ENCODE data around the gene VASN.

The VASN gene

GRCh38 chr16:4404967-4405696 lies 33.5 kb downstream of the VASN start:
- no peak for DNase-seq

- DNase-seq: no peak
Measured at GRCh38 chr16:4407543-4408322, 36.1 kb downstream of the VASN start.

DNA sequence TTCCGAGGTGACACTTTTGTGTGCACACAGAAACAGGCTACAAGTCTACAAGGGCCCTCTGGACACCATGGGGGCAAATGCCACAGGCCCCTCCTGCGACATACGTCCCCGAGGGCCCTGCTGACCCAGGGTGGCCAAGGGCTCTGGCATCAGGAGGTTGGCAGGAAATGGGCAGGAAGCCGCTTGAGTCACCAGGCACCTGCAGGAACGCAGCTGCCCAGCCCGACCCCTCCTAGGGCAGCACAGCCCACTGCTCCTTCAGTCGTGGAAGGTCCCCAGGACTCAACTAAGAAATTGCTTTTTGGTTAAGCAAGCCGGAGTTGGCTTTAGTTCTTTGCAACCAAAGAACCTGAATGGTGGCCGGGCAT lies 36.7 kb downstream of the VASN start:
- no peak for DNase-seq

GRCh38 chr16:4409081-4409932 lies 37.7 kb downstream of the VASN start:
- DNase-seq: no peak

DNA sequence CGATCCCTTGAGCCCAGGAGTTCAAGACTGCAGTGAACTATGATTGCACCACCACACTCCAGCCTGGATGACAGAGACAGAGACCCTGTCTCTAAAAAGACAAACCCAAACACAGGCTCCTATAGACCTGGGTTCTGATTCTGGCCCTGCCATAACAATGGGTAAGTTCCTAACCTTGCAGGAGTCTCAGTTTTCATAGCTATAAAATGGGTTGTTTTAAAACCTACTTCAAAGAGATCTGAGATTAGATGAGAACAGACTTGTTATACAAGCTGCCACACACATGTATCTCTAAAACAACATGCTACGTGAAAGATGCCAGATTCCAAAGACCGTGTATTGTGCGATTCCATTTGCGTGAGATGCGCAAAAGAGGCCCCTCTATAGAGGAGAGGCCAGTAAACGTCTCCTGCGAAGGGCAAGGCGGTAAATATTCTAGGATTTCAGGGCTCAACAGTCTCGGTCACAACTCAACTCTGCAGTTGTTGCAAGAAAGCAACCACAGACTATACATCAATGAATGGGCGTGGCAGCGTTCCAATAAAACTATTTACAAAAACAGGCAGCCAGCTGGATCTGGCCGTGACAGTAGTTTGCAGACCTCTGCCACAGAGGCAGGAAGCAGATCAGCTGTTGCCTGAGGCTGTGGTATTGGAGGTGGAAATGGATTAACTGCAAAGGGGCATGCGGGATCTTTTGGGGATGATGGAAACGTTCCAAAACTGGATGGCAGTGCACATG lies 38.9 kb downstream of the VASN start:
- DNase-seq: no peak

DNA sequence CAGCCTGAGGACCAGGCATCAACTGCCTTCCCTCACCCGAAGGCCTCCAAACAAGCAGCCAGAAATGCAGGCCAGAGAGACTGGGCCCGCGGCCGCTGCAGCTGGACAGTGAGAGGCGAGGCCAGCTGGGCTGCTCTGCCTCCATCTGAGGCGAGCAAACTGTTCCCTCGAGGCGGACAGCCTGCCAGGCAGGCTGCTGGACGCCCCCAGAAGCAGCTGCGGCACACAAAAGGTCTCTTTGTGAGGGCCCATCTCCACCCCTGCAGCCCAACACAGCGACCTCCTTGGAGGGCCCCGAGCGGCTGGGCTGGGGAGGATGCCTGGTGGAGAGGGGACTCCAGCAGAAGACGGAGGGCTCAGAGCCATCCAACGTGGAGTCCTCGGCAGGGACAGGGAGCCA lies 40.0 kb downstream of the VASN start:
- DNase-seq: no peak

- DNase-seq: no peak
Measured at GRCh38 chr16:4412159-4412558, 40.5 kb downstream of the VASN start.

DNA sequence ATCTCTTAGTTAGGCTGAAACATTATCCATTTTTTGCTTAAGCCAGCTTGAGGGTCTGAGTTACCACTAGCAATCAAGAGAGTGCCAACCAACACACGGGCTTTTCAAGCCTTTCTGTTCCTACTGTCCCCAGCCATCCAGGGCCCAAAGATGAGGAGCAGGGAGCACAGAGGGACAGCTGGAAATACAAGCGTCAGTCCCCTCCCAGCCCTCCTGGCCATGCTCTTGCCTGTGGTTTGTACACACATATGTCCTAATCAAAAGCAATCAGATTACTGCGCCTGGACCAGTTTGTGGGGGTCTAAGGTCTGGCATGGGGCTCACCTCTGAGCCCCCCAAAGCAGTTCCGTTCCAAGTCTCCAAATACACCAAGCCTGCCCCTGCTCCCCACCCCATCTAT lies 41.2 kb downstream of the VASN start:
- no peak for DNase-seq

- DNase-seq: no peak
Measured at GRCh38 chr16:4414187-4414917, 42.7 kb downstream of the VASN start.

GRCh38 chr16:4415538-4416199 lies 44.0 kb downstream of the VASN start:
- DNase-seq: no peak

DNA sequence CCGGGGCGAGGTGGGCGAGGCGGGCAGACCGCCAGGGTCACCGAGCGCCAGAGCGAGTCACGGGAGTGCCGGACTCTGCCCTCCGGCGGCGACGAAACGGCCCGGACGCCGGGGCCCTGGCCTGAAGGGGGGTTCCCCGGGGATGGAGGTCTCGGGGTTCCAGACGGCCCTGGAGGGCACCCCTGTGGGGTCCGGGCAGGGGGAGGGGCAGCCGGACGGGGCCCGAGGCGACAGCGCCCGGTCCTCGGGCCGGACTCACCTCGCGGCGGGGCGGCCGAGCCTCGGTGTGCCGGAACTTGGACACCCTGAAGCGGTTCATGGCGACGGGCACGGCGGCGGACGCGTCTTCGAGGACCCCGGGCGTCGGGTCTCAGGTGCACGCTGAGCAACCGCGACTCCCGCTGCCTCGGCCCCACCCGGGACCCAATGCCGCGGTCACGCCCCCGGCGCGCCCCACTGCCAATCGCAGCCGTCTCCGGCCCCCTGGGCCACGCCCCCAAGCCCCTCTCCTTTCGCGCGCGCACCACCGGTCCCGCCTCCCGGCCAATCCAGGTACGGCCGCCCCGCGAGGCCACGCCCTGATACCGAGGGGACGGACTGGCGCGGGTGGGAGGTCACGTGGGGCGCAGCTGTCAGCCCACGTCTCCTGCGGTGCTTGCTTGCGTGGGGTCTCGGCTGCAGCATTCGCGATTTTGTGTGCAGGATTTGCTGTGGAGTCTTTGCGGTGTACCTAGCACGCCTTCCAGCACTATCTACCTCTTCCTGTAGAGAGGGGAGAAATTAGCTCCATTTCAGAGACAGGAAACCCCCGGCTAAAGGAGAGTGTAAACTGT lies 44.8 kb downstream of the VASN start, which contains the start of gene CORO7:
TSS of gene CORO7 (minus strand) at position 397 of the 833 bp plus-strand sequence. CDS start at position 319, 78 bp downstream.
- peak; percentile 92 for DNase-seq

DNA sequence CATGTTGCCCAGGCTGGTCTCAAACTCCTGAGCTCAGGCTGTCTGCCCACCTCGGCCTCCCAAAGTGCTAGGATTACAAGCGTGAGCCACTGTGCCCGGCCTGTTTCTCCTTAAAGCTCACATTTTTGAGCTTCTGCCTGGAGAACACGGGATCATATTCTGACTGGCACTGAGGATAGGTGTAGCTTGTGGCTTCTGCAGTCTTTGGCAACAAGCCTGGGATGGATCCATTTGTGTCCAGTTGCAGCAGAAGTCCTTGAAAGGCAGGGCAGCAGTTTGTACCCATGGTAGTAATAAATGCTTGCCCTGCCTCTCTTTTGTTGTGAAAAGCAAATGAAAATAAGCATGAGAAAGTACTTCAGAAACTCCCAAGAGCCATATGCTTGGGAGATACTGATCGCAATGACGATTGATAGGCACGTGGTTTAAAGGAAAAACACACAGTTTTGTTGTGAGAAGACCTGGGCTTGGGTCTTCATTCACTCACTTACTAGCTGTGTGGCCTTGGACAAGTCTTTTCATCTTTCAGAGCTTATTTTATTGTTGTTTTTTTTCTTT lies 47.8 kb downstream of the VASN start:
- DNase-seq: no peak

DNA sequence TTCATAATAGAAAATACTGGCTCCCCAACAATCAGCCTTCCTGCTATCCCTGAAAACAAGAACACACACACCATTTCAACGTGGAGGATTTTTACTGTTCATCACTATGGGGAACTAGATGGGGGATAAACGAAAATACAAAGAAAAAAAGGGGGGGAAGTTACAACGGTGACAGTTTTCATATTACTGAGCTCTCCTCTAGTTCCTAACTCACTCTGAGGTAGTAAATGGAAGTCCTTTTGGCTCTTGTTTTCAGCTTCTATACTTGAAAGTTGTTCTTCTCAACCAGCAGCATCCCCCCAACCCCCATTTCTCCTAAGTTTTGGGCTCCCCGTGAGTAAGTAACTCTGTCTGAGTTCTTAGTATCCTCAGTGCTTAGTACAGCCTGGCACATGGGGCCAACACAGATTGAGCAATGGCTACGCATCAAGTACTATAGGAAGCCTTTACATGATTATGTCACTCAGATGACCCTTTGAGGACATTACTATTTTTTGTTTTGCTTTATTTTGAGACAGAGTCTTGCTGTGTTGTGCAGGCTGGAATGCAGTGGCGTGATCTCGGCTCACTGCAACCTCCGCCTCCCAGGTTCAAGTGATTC lies 49.0 kb downstream of the VASN start:
- DNase-seq: no peak

GRCh38 chr16:4425378-4426020 lies 53.9 kb downstream of the VASN start, which contains the start of gene DNAJA3:
Gene DNAJA3, plus strand, starts transcription at chr16:4425868. Its CDS starts 14 bp downstream, at chr16:4425882.
- DNase-seq: peak; percentile 99

DNA sequence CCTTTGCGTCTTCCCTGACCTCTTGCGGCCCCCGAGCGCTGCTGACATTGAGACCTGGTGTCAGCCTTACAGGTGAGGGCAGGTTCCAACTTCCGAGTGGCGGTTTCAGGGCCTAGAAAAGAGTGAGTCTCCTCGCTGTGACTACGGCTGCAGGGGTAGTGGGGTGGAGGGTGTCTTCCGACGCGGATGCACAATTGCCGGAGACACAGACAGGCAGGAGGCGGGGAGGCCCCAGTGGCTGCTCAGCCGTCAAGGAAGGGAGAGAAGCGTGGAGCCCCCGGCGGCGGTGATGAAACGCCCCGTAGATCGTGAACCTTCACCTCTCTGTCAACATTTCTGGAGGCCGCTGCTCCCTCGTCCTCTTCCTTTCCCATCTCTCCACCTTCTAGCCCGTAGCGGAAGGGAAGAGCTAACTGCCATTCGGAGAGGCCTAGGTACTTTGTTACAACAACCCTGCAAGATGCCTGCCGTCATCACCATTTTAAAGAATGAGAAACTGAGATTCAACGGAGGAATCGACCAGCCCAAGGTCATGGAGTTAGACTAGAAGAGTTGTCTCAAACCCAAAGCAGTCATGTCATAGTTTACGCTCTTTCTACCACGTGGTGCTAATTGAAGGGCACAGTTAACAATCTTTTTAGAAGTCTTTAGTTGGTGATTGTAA lies 54.5 kb downstream of the VASN start:
- DNase-seq: peak; percentile 55

GRCh38 chr16:4426722-4427372 lies 55.2 kb downstream of the VASN start:
- DNase-seq: no peak

- DNase-seq: no peak
Measured at GRCh38 chr16:4428500-4428899, 56.9 kb downstream of the VASN start.

DNA sequence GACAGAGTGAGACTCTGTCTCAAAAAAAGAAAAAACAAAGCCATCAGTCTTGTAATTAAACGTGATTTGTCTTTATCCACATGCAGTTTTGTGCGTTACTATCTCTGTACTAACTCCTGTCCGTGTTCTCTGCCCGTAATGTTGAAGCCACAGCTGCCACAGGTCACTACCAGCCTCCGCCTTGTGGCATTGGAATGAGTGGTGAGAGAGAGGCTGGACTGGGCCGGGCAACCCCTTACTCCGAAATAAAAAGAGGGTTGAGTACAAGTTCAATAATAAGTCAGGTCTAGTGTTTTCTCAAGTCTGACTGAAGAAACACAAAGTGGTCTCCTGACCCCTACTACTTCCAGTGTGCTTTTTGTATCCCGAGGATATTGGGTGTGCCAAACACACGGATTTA lies 59.4 kb downstream of the VASN start:
- no peak for DNase-seq

All from NCI-H2227 treated with DMSO at 0.1 percent for 48 hours (cell line).